Keratinocyte (primary cell): ENCODE measurements around the gene NPIPB8. TPM values are rescaled to one million over a fixed set of nuclear protein-coding genes. Genes with fewer than 3 reads are reported as not detected.
"Not testable (repeated sequence)": the region's sequence is repeated elsewhere in the genome, so short reads cannot be mapped to it uniquely, and the experiment has no call there.

Source experiments
- DNase-seq: peaks from one replicate; pipeline ENCODE4 v3.0.0-alpha.2; 2011; ENCODE audit warnings: low read depth, missing footprints, low spot score
- FAIRE-seq: peaks from 2 replicates; lab custom pipeline; 2011; peaks lifted over from hg19 to GRCh38; lab: Jason Lieb, UNC
- H2AFZ ChIP-seq: 2 replicates; pipeline ENCODE4 v1.6.0; 2012; ENCODE audit warnings: low read length, control low read depth, inconsistent platforms; ENCODE audit not compliant: control insufficient read depth
- H3K27ac ChIP-seq: 2 replicates; pipeline ENCODE4 v1.5.1; 2011; ENCODE audit warnings: low read length; ENCODE audit not compliant: control insufficient read depth, insufficient read depth
- H3K27me3 ChIP-seq: 3 replicates; pipeline ENCODE4 v1.6.0; 2011; ENCODE audit warnings: low read length; ENCODE audit not compliant: control insufficient read depth, insufficient read depth; ENCODE audit errors: extremely low read depth
- H3K36me3 ChIP-seq, 2 experiments: 2 replicates in 1 of 2; 3 replicates in 1 of 2; pipeline ENCODE4 v1.5.1; 2011; ENCODE audit warnings: low read length in 2 of 2, mild to moderate bottlenecking in 1 of 2; ENCODE audit not compliant: control insufficient read depth in 2 of 2, insufficient read depth in 2 of 2; ENCODE audit errors: extremely low read depth in 1 of 2
- H3K4me1 ChIP-seq: 3 replicates; pipeline ENCODE4 v1.5.1; 2011; ENCODE audit warnings: low read length; ENCODE audit not compliant: control insufficient read depth, insufficient read depth; ENCODE audit errors: extremely low read depth
- H3K4me2 ChIP-seq: 3 replicates; pipeline ENCODE4 v1.6.0; 2011; ENCODE audit warnings: low read depth, low read length; ENCODE audit not compliant: control insufficient read depth, insufficient read depth; ENCODE audit errors: extremely low read depth
- H3K4me3 ChIP-seq, 3 experiments: fragments of 200-600 bp in 1 of 3; sonication (generic) in 1 of 3; 2 replicates in 2 of 3; 3 replicates in 1 of 3; pipeline ENCODE4 v1.5.1; 2011 to 2016; ENCODE audit warnings: low read length in 3 of 3, mild to moderate bottlenecking in 3 of 3, control low read depth in 2 of 3, inconsistent platforms in 1 of 3, low read depth in 1 of 3, mixed read lengths in 1 of 3, mixed run types in 1 of 3, moderate library complexity in 1 of 3; ENCODE audit not compliant: control insufficient read depth in 2 of 3, insufficient read depth in 2 of 3; ENCODE audit errors: extremely low read depth in 1 of 3
- H3K79me2 ChIP-seq: 2 replicates; pipeline ENCODE4 v1.6.0; 2012; ENCODE audit warnings: low read length; ENCODE audit not compliant: control insufficient read depth, insufficient read depth
- H3K9ac ChIP-seq: 3 replicates; pipeline ENCODE4 v1.6.0; 2011; ENCODE audit warnings: low read length; ENCODE audit not compliant: control insufficient read depth, insufficient read depth; ENCODE audit errors: extremely low read depth
- H3K9me1 ChIP-seq: 3 replicates; pipeline ENCODE4 v1.6.0; 2011; ENCODE audit warnings: low read length; ENCODE audit not compliant: control insufficient read depth, insufficient read depth; ENCODE audit errors: extremely low read depth
- H3K9me3 ChIP-seq: 2 replicates; pipeline ENCODE4 v1.5.1; 2012; ENCODE audit warnings: low read depth, low read length; ENCODE audit not compliant: control insufficient read depth
- H4K20me1 ChIP-seq: 3 replicates; pipeline ENCODE4 v1.6.0; 2011; ENCODE audit warnings: low read length; ENCODE audit not compliant: control insufficient read depth, insufficient read depth; ENCODE audit errors: extremely low read depth
- dilution Hi-C: fragments of 300-500 bp; cut with MboI; formaldehyde crosslinking; loops from one replicate; pipeline ENCODE4 v1.7.0; 2020; ENCODE audit warnings: low sequenced_read_pairs; ENCODE audit not compliant: extremely low pct_ligation_motif_present
- polyA plus RNA-seq, 5 experiments: library from polyadenylated mRNA; depleted of rRNA in 3 of 5; stranded (reverse) in 3 of 5; stranded (forward) in 1 of 5; unstranded in 1 of 5; fragments of >200 nt; gene quantifications; 1 replicate in 1 of 5; 2 replicates in 3 of 5; 3 replicates in 1 of 5; pipeline versions ENCODE4 v1.2.1 to v1.2.3, GENCODE V29; 2011 to 2012; ENCODE audit warnings: missing spikeins in 2 of 5, low read depth in 1 of 5, low replicate concordance in 1 of 5

Gene NPIPB8
- polyA plus RNA-seq, 1 donor (not counting 4 experiments of a cell fraction or from before 2014, with no cell fraction given), result 0.41 TPM

DNA sequence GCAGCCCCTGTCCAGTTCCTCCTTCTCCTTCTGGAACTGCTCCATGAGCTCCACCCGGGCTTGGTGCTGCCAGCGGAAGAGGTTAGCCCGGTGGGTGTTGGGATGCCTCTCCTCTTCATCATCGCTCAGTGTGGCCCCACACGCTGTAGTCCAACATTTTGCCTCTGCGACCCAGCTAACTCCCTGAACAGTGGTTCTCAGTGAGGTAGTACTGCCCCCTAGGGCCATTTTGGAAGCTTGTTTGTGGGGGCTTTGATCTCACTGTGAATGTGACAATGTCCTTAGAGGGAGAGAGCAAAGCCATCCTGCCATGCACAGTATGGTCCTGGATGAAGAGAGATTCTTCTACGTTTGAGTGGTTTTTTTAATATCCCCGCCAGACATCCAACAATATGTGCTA lies 63.5 kb downstream of the NPIPB8 start:
- dilution Hi-C loops, result not testable (repeated sequence)

DNA sequence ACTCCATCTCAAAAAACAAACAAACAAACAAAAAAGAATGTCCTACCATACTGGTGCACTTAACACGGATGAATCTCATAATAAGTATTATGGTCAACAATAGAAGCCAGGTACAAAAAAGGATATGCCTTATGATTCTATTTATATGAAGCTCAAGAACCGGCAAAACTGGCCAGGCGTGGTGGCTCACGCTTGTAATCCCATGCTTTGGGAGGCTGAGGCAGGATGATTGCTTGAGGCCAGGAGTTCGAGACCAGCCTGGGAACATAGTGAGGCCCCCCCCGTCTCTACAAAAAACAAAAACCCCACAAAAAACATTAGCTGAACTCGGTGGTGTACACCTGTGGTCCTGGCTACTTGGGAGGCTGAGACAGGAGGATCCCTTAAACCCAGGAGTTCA lies 66.4 kb downstream of the NPIPB8 start:
- dilution Hi-C loops, H4K20me1 ChIP-seq, H3K4me2 ChIP-seq, H3K9ac ChIP-seq, DNase-seq, H3K36me3 ChIP-seq, H3K79me2 ChIP-seq, FAIRE-seq, H3K27me3 ChIP-seq, H3K9me1 ChIP-seq, H3K27ac ChIP-seq, H3K9me3 ChIP-seq, H3K4me1 ChIP-seq, H2AFZ ChIP-seq, H3K4me3 ChIP-seq: not testable (repeated sequence)

More for the DNA sequence above, 63.5 kb downstream of the NPIPB8 start:
- not testable (repeated sequence) for H3K79me2 ChIP-seq, H3K36me3 ChIP-seq, H3K4me1 ChIP-seq, H4K20me1 ChIP-seq, H3K4me2 ChIP-seq, H3K4me3 ChIP-seq, H3K27ac ChIP-seq, FAIRE-seq, H3K9me1 ChIP-seq, H3K9ac ChIP-seq, H2AFZ ChIP-seq, H3K27me3 ChIP-seq, H3K9me3 ChIP-seq, DNase-seq

Other genes with a start within 250 kb of the NPIPB8 start
- gene EIF3CL, start 234.2 kb upstream of the NPIPB8 start, polyA plus RNA-seq, result 50.8 to 148 TPM (median 91.8 TPM) in 3 replicates
- gene NPIPB7, start 165.7 kb upstream of the NPIPB8 start, polyA plus RNA-seq, result 0.15 to 0.18 TPM in 2 of 3 replicates, not detected in the other
- 12.6 to 21.4 TPM (median 18.7 TPM) in 3 replicates for gene CLN3, start 146.0 kb upstream of the NPIPB8 start, polyA plus RNA-seq
- 0.03 to 0.04 TPM in 2 of 3 replicates, not detected in the other for gene APOBR, start 143.4 kb upstream of the NPIPB8 start, polyA plus RNA-seq
- not detected in 3 replicates for gene IL27, start 131.2 kb upstream of the NPIPB8 start, polyA plus RNA-seq
- gene NUPR1, start 99.1 kb upstream of the NPIPB8 start, polyA plus RNA-seq, result 23.0 to 156 TPM (median 126 TPM) in 3 replicates
- gene SGF29, start 84.1 kb upstream of the NPIPB8 start, polyA plus RNA-seq, result 1.4 to 4.7 TPM (median 3.0 TPM) in 3 replicates
- gene SULT1A2, start 41.0 kb upstream of the NPIPB8 start, polyA plus RNA-seq, result 0.10 TPM in 1 of 3 replicates, not detected in the others
- gene SULT1A1, start 28.0 kb upstream of the NPIPB8 start, polyA plus RNA-seq, result 0.96 to 1.6 TPM (median 1.2 TPM) in 3 replicates
- gene EIF3C, start 73.4 kb downstream of the NPIPB8 start, polyA plus RNA-seq, result 285 to 510 TPM (median 314 TPM) in 3 replicates
- 0.20 to 0.46 TPM (median 0.38 TPM) in 3 replicates for gene NPIPB9, start 113.7 kb downstream of the NPIPB8 start, polyA plus RNA-seq
- gene ATXN2L, start 184.9 kb downstream of the NPIPB8 start, polyA plus RNA-seq, result 10.5 to 28.1 TPM (median 11.8 TPM) in 3 replicates
- 104 to 145 TPM (median 134 TPM) in 3 replicates for gene TUFM, start 208.3 kb downstream of the NPIPB8 start, polyA plus RNA-seq
- gene SH2B1, start 225.8 kb downstream of the NPIPB8 start, polyA plus RNA-seq, result 10.5 to 17.9 TPM (median 15.7 TPM) in 3 replicates
- 0.12 to 0.48 TPM (median 0.29 TPM) in 3 replicates for gene ATP2A1, start 240.4 kb downstream of the NPIPB8 start, polyA plus RNA-seq